Mammary epithelial cell (primary cell): ENCODE measurements around the gene MN1.

ENCODE experiments used
- CTCF ChIP-seq, 2 donors: IDR thresholded peaks in 1 of 2; conservative IDR thresholded peaks in 1 of 2; 2 replicates each; pipeline ENCODE4 v1.5.1; 2011 to 2012; ENCODE audit warnings: inconsistent platforms in 2 of 2, low read length in 2 of 2, mild to moderate bottlenecking in 2 of 2, control low read depth in 1 of 2, low read depth in 1 of 2; ENCODE audit not compliant: insufficient read depth in 1 of 2; ENCODE audit errors: extremely low read depth in 1 of 2
- EZH2 ChIP-seq: IDR thresholded peaks from 2 replicates; pipeline ENCODE4 v1.6.1; 2012; ENCODE audit warnings: low read length, inconsistent platforms, borderline replicate concordance

- TF ChIP-seq CTCF (conservative IDR thresholded peaks at IDR 0.05 in 1 of 2, IDR thresholded peaks at IDR 0.05 in 1 of 2; ENCODE audit: extremely low read depth in 1 of 2, insufficient read depth in 1 of 2, low read depth in 1 of 2, low read length in 2 of 2) (no peak), EZH2 (no peak)
Measured at GRCh38 chr22:27811778-27812177, 10.2 kb upstream of the MN1 start.
